Cardiac atrium fibroblast (primary cell): ENCODE data around the gene SHD. TPM values are rescaled to one million over a fixed set of nuclear protein-coding genes. Genes with fewer than 3 reads are reported as not detected.

ENCODE experiments used
- total RNA-seq: library from RNA; depleted of rRNA; stranded (reverse); fragments of >200 nt; gene quantifications from 2 replicates; pipeline ENCODE4 v1.2.3, GENCODE V29; 2015

SHD gene, protein sequence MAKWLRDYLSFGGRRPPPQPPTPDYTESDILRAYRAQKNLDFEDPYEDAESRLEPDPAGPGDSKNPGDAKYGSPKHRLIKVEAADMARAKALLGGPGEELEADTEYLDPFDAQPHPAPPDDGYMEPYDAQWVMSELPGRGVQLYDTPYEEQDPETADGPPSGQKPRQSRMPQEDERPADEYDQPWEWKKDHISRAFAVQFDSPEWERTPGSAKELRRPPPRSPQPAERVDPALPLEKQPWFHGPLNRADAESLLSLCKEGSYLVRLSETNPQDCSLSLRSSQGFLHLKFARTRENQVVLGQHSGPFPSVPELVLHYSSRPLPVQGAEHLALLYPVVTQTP
- total RNA-seq, result not detected in 2 replicates

DNA sequence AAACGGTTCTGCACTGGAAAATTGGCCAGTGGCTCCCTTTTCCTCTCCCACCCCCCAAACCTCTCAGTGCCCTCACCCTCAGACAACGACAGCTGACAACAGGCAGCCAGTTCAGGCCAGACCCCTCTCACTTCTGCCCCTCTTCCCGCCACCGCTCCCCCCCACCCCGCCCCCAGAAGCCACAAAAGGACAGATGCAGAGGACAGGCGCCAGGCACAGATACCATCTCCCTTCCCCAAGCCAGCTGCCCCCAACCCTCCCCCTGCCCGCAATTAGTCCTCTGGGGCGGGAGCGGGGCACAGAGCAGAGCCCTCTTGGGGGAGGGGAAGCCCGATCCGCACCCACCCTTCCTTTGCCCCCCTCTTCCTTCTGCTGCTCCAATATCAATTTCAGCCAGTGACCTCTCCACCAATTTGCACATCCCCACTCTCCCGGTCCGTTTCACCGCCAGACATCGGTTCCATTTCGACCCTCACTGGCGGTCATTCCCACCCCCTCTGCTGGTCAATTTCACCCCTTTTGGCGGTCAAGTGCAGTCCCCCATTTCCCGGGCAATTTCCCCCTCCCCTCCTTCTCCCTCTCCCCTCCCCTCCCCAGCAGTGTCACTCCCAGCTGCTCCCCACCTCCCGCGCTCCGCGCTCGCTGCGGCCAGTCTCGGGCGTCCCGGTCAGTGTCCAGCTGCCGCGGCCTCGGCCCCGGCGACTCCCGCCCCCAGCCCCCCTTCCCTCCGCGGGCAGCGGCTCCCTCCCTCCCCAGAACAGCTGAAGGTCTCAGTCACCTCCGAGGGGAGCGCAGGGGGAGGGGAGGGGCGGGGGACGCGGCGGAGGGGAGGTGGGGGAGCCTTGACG lies at the start of gene SHD:
Gene SHD (plus strand): TSS at position 848 of the 848 bp plus-strand sequence. CDS start 798 bp downstream, outside the sequence.

DNA sequence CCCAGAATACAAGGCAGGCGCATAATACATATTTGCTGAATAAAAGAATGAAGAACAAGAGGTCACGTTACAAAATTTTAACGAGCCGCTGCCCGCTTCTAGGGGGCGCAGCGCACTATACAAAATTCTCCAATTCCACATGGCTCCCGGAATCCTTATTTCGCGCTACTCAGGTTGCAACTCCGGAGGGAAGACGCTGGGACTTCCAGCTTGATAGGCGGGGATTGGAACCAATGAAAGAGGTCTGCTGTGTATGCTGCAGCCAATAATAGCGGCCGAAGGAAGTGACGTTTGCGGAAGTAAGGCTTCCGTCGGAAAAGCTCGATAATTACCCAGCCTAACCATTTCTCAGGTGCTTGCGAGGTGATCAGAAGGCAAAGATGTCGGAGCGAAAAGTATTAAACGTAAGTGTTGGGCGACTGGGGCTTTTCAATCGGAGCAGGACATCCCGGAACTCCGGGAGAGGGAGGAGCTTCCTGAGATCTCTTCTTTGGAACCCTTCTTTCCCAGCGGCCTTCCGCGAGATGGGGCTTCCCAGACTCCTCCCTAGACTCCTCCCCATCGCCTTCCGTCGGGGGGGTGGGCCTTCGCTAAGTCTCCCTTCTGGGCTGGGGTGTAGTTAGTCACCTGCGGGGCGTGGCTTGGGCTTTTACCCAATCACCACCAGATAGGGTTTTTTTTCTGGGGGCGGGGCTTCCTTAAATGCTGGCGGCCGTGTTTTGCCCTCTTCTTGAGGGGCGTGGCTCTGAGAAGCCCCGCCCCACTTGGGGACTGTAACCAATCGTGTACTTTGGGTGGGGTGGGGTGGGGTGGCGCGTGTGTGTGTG lies 32.1 kb upstream of the SHD start, which contains the start of gene YJU2:
Gene YJU2 (plus strand): TSS at position 314 of the 827 bp plus-strand sequence. CDS start 67 bp downstream, at position 381.

DNA sequence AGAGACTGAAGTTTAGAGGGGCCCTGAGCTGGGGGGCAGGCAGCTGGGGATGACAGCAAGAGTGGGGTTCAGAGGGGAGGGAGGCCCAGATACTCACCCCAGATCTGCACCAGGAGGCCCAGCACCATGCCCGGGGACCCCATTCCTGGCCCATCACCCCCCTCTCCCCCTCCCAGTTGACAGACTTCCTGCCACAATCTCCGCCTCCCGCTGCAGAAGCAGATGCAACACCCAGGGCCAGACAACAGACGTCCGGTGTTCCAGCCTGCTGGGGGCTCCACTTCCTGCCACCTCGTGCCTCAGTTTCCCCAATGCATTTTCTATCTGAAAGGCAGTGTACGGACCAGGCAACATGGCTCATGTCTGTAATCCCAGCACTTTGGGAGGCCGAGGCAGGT lies 23.2 kb downstream of the SHD start, which contains the start of gene TMIGD2:
Gene TMIGD2 (minus strand): TSS at position 147 of the 398 bp plus-strand sequence. CDS start 4 bp downstream, at position 143.

DNA sequence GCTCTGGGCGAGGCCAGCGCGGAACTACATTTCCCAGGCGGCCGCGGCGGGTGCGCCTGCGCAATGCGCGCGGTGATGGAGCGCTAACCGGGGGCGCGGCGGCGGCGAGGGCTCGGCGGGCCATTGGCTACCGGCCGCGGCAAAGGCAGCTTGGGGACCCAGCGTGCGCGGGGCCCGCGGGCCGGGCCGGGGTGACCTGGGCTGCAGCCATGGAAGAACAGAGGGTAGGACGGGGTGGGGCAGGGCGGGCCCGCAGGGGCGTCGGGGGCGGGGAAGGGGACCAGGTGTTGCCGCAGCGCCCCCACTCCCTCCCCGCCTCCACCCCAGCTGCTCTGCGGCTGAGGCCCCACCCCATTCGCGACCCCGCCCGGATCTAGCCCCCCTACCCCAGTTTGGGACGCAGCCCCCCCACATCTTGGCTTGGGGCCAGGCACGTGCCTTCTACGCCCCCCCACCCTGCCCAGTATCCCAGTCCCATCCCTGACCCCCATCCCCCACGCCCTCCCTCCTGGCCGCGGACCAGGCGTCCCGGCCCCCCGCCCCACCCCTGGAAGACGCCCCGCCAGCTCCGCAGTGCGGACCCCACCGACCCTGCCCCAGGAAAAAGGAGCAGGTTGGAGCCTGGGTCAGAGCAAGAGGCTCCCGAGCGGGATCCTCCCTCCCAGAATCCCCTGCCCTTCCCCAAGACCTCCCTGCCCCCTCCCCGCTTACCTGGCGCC lies 25.6 kb downstream of the SHD start, which contains the start of gene FSD1:
Gene FSD1 (plus strand): TSS at position 61 of the 719 bp plus-strand sequence. CDS start 149 bp downstream, at position 210.

DNA sequence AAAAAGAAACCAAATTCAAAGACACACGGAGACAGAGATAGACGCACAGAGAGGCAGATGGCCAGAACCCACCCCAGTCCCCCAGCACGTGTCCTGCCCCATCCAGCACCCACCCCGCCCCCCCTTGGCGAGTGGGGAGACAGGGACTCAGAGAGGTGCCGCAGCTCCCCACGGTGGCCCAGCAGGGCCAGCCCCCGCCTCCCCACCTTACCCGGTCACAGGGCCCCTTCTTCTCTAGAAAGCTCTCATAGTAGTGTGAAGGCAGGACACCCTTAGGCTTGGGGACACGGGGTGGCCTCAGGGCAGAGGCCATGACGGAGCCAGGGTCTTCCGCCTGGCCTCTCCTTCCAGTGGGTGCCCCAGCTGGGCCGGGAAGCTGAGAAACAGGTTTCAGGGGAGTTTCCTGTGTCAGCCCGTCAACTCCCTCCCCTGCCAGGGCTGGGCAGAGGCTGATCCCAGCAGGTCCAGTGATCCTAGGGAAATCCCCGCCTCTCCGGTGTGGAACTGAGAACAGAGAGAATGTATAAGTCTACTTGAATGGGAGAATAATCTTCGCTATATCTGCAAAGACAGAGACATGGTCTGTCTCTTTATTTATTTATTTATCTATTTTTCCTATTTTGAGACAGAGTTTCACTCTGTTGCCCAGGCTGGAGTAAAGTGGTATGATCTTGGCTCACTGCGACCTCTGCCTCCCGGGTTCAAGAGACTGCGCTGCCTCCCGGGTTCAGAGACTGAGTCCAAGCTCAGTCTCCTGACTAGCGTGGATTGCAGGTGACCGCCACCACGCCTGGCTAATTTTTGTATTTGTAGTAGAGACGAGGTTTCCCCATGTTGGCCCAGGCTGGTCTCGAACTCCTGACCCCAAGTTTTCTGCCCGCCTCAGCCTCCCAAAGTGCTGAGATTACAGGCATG lies 59.6 kb downstream of the SHD start, which contains the start of gene STAP2:
Gene STAP2 (minus strand): TSS at position 387 of the 915 bp plus-strand sequence. CDS start 74 bp downstream, at position 313.

Other genes starting within 250 kb of the SHD start
- gene ZBTB7A, start 212.4 kb upstream of the SHD start, total RNA-seq, result 26.9 and 27.3 TPM in 2 replicates
- 177 and 212 TPM in 2 replicates for gene MAP2K2, start 155.1 kb upstream of the SHD start, total RNA-seq
- not detected in 2 replicates for gene CREB3L3, start 125.6 kb upstream of the SHD start, total RNA-seq
- 12.6 and 64.3 TPM in 2 replicates for gene SIRT6, start 96.7 kb upstream of the SHD start, total RNA-seq
- gene ANKRD24, start 96.6 kb upstream of the SHD start, total RNA-seq, result 0.49 and 0.90 TPM in 2 replicates
- 0.18 and 3.4 TPM in 2 replicates for gene EBI3, start 49.7 kb upstream of the SHD start, total RNA-seq
- 14.1 and 14.6 TPM in 2 replicates for gene YJU2, start 32.2 kb upstream of the SHD start, total RNA-seq
- not detected in 2 replicates for gene TMIGD2, start 23.1 kb downstream of the SHD start, total RNA-seq
- gene FSD1, start 25.3 kb downstream of the SHD start, total RNA-seq, result 3.1 and 6.7 TPM in 2 replicates
- gene STAP2, start 59.6 kb downstream of the SHD start, total RNA-seq, result 1.8 and 2.6 TPM in 2 replicates
- 1.3 and 3.4 TPM in 2 replicates for gene MPND, start 64.3 kb downstream of the SHD start, total RNA-seq
- 105 and 109 TPM in 2 replicates for gene SH3GL1, start 121.3 kb downstream of the SHD start, total RNA-seq
- 4.5 and 12.5 TPM in 2 replicates for gene CHAF1A, start 123.4 kb downstream of the SHD start, total RNA-seq
- 78.9 and 206 TPM in 2 replicates for gene UBXN6, start 178.5 kb downstream of the SHD start, total RNA-seq
- 52.2 and 53.9 TPM in 2 replicates for gene HDGFL2, start 193.0 kb downstream of the SHD start, total RNA-seq
- gene PLIN4, start 239.2 kb downstream of the SHD start, total RNA-seq, result 0.32 and 0.72 TPM in 2 replicates